Stimulated activated CD8-positive, alpha-beta memory T cell treated with anti-CD3 and anti-CD28 coated beads, Interleukin-12 subunit alpha, Interleukin-12 subunit beta, amount 100 ng/mL, for 4 hours (primary cell): ENCODE data around the gene RIPK1.
"Not testable (repeated sequence)": the region's sequence is repeated elsewhere in the genome, so short reads cannot be mapped to it uniquely, and the experiment has no call there.

Experiments used
- DNase-seq: peaks from one replicate; pipeline ENCODE4 v3.0.0-alpha.2; 2020; ENCODE audit warnings: low read depth

The RIPK1 gene

GRCh38 chr6:3068329-3069214, at the start of gene RIPK1:
Gene RIPK1 (plus strand): TSS chr6:3068494. CDS start chr6:3076824, 8,330 bp downstream.
- DNase-seq = peak; percentile 92

GRCh38 chr6:3019065-3019464, 49.2 kb upstream of the RIPK1 start:
- DNase-seq = no peak

- no peak for DNase-seq
These were observed 48.5 kb upstream of the RIPK1 start for GRCh38 chr6:3019749-3020320.

- DNase-seq = not testable (repeated sequence)
These were observed 47.2 kb upstream of the RIPK1 start for GRCh38 chr6:3020976-3021598.

- peak; percentile 9 for DNase-seq
These were observed 45.3 kb upstream of the RIPK1 start for GRCh38 chr6:3022765-3023662.

- peak; percentile 81 for DNase-seq
These were observed 44.4 kb upstream of the RIPK1 start for GRCh38 chr6:3023663-3024483.

GRCh38 chr6:3026791-3027626, 41.3 kb upstream of the RIPK1 start:
- DNase-seq = peak; percentile 5

- DNase-seq = not testable (repeated sequence)
These were observed 40.1 kb upstream of the RIPK1 start for GRCh38 chr6:3028156-3028555.

GRCh38 chr6:3031857-3032640, 36.2 kb upstream of the RIPK1 start:
- no peak for DNase-seq

GRCh38 chr6:3032986-3033385, 35.3 kb upstream of the RIPK1 start:
- DNase-seq = no peak

GRCh38 chr6:3033652-3034051, 34.6 kb upstream of the RIPK1 start:
- no peak for DNase-seq

- no peak for DNase-seq
These were observed 32.9 kb upstream of the RIPK1 start for GRCh38 chr6:3035397-3035796.

- DNase-seq = no peak
These were observed 31.2 kb upstream of the RIPK1 start for GRCh38 chr6:3036861-3037637.

- no peak for DNase-seq
These were observed 30.5 kb upstream of the RIPK1 start for GRCh38 chr6:3037638-3038365.

GRCh38 chr6:3039384-3039783, 28.9 kb upstream of the RIPK1 start:
- no peak for DNase-seq

GRCh38 chr6:3041147-3041546, 27.1 kb upstream of the RIPK1 start:
- DNase-seq = no peak

GRCh38 chr6:3041606-3042005, 26.7 kb upstream of the RIPK1 start:
- DNase-seq = no peak

GRCh38 chr6:3045369-3045768, 22.9 kb upstream of the RIPK1 start:
- DNase-seq = no peak
